HG03565 (cell line): ENCODE results near the gene MEGF8.

Experiments
- ATAC-seq: cut with Tn5 transposase; IDR thresholded peaks from one replicate; pipeline ENCODE4 v1.9.1; 2021; ENCODE audit warnings: mild to moderate bottlenecking, moderate library complexity; ENCODE audit not compliant: unreplicated experiment

MEGF8 gene

GRCh38 chr19:42306646-42307045 lies 18.8 kb upstream of the MEGF8 start:
- no peak for ATAC-seq

GRCh38 chr19:42309686-42310085 lies 15.7 kb upstream of the MEGF8 start:
- ATAC-seq, result no peak

GRCh38 chr19:42311657-42312056 lies 13.8 kb upstream of the MEGF8 start:
- ATAC-seq, result no peak

- no peak for ATAC-seq
Measured at GRCh38 chr19:42312370-42312769, 13.1 kb upstream of the MEGF8 start.

- no peak for ATAC-seq
Measured at GRCh38 chr19:42313096-42313839, 12.2 kb upstream of the MEGF8 start, which contains the start of gene TMEM145. Gene TMEM145 (plus strand): TSS chr19:42313309. CDS start chr19:42313377, 68 bp downstream.

GRCh38 chr19:42313840-42314755 lies 11.3 kb upstream of the MEGF8 start:
- ATAC-seq, result no peak

- no peak for ATAC-seq
Measured at GRCh38 chr19:42315024-42315423, 10.4 kb upstream of the MEGF8 start.

- no peak for ATAC-seq
Measured at GRCh38 chr19:42316223-42317211, 8.9 kb upstream of the MEGF8 start.

GRCh38 chr19:42317535-42317934 lies 7.9 kb upstream of the MEGF8 start:
- no peak for ATAC-seq

- no peak for ATAC-seq
Measured at GRCh38 chr19:42322305-42322704, 3.1 kb upstream of the MEGF8 start.

- no peak for ATAC-seq
Measured at GRCh38 chr19:42323473-42323851, 2.0 kb upstream of the MEGF8 start.

GRCh38 chr19:42323852-42324654 lies 1.4 kb upstream of the MEGF8 start:
- no peak for ATAC-seq

GRCh38 chr19:42324655-42325307 lies 654 bp upstream of the MEGF8 start:
- no peak for ATAC-seq

GRCh38 chr19:42325896-42326771 lies 699 bp downstream of the MEGF8 start:
- ATAC-seq, result peak; percentile 4

- ATAC-seq, result no peak
Measured at GRCh38 chr19:42326969-42327368, 1.5 kb downstream of the MEGF8 start.

GRCh38 chr19:42327381-42327780 lies 1.9 kb downstream of the MEGF8 start:
- no peak for ATAC-seq

GRCh38 chr19:42328106-42328505 lies 2.7 kb downstream of the MEGF8 start:
- no peak for ATAC-seq

- ATAC-seq, result no peak
Measured at GRCh38 chr19:42328854-42329253, 3.4 kb downstream of the MEGF8 start.
